Measurements from ENCODE around the gene NRAP. TPM values are rescaled to one million over a fixed set of nuclear protein-coding genes. Genes with fewer than 3 reads are reported as not detected.
A peak's percentile ranks its signal among the peaks of the same experiment; 100 is the strongest.

The NRAP gene
- total RNA-seq, 1 donor from 2014 or later = not detected

DNA sequence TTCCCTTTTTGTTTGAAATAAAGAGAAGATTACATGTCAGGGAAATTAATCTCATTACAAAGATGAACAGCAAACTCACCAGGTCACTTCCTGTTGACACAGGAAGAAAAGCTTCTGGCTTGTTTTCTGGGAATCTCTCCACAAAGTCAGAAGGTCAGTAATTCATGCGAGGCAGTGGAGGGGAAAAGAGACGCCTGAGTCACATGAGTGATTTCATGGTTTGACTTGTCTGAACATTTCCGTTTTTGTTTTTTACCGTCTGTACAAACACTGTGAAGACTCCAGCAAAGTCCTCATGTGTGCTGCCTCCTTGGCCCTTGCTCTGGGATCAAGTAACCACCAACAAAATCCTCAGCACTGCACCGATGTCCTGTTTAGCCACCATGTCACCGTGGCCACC lies 113.5 kb downstream of the NRAP start:
- H3K4me3 ChIP-seq = no peak overlapping the region
- ATAC-seq = no peak
- no peaks in the 10 kb centered on the region for H3K9me3 ChIP-seq
- H3K4me1 ChIP-seq = no peaks in the 10 kb centered on the region
- intact Hi-C loops (cut with DNase I) = no loop called here
- no peaks in the 10 kb centered on the region for H3K36me3 ChIP-seq
- DNase-seq = no peak
- no peak overlapping the region for H3K27ac ChIP-seq
- TF ChIP-seq, protein P1, sequence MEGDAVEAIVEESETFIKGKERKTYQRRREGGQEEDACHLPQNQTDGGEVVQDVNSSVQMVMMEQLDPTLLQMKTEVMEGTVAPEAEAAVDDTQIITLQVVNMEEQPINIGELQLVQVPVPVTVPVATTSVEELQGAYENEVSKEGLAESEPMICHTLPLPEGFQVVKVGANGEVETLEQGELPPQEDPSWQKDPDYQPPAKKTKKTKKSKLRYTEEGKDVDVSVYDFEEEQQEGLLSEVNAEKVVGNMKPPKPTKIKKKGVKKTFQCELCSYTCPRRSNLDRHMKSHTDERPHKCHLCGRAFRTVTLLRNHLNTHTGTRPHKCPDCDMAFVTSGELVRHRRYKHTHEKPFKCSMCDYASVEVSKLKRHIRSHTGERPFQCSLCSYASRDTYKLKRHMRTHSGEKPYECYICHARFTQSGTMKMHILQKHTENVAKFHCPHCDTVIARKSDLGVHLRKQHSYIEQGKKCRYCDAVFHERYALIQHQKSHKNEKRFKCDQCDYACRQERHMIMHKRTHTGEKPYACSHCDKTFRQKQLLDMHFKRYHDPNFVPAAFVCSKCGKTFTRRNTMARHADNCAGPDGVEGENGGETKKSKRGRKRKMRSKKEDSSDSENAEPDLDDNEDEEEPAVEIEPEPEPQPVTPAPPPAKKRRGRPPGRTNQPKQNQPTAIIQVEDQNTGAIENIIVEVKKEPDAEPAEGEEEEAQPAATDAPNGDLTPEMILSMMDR (IDR thresholded peaks at IDR 0.05) = no peak
- H3K27me3 ChIP-seq (ENCODE audit: low read depth) = no peaks in the 10 kb centered on the region

DNA sequence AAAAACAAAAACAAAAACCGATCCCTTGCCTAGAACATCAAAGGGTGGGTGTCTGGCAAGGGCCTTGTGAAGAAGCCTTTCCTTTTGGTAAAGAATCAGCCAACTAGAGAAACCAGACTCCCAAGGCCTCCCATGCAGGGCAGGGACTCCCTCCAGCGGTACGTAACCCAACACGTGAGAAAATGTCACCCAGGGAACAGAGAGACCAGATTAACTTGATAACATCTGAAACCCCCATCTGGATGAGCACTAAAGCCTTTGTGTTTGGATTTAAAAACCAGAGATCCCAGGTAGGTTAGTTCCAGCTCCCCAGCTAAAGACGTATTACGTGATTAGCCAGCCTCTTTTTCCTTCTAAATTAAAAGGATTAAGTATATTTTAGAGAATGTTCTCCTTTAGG lies 114.0 kb downstream of the NRAP start:
- no peaks in the 10 kb centered on the region for H3K4me1 ChIP-seq
- no peak for ATAC-seq
- H3K36me3 ChIP-seq = no peaks in the 10 kb centered on the region
- no peaks in the 10 kb centered on the region for H3K9me3 ChIP-seq
- H3K27ac ChIP-seq = no peak overlapping the region
- H3K27me3 ChIP-seq (ENCODE audit: low read depth) = no peaks in the 10 kb centered on the region
- intact Hi-C loops (cut with DNase I) = no loop called here
- H3K4me3 ChIP-seq = no peak overlapping the region
- TF ChIP-seq, protein P1 (IDR thresholded peaks at IDR 0.05) = no peak
- no peak for DNase-seq

DNA sequence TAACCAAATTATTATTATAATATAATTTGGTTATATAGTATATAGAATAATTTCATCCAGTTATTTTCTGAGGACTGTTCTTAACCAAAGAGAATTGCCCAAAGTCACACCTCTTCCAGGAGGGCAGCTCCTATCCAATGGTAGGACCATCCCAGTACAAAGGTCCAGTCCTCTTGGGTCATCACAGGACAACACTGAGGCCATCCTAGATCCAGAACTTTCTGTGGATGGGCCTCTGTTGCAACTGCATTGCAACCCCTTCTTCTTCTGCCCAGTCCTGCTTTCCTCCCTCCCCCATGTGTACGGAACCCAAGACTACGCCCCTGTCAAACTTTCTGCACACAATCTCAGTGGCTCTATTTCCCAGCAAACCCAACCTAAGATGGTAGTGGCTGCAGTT lies 116.4 kb downstream of the NRAP start:
- TF ChIP-seq, protein P1 (IDR thresholded peaks at IDR 0.05) = no peak
- ATAC-seq (no peak), DNase-seq (no peak)
- Histone ChIP-seq H3K36me3 (no peaks in the 10 kb centered on the region), H3K27ac (no peak overlapping the region), H3K9me3 (no peaks in the 10 kb centered on the region), H3K4me3 (no peak overlapping the region), H3K4me1 (no peaks in the 10 kb centered on the region), H3K27me3 (ENCODE audit: low read depth) (no peaks in the 10 kb centered on the region)
- intact Hi-C loops (cut with DNase I) = no loop called here

DNA sequence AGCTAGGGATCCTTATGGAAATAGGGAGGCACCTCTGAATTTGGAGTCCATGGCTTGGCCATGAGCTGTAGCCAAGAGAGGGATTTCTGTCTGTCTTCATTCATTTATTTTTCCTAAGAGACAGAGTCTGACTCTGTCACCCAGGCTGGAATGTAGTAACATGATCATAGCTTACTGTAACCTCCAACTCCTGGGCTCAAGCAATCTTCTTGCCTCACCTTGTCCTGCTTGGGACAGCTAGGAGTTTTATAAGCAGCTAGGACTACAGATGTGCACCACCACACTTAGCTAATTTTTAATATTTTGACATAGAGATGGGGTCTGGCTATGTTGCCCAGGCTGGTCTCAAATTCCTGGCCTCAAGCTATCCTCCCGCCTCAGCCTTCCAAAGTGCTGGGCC lies 119.4 kb downstream of the NRAP start:
- intact Hi-C loops (cut with DNase I) = no loop called here
- Histone ChIP-seq H3K4me1 (no peaks in the 10 kb centered on the region), H3K27ac (no peak overlapping the region), H3K4me3 (no peak overlapping the region), H3K27me3 (ENCODE audit: low read depth) (no peaks in the 10 kb centered on the region), H3K36me3 (no peaks in the 10 kb centered on the region), H3K9me3 (no peaks in the 10 kb centered on the region)
- DNase-seq (no peak), ATAC-seq (no peak)
- TF ChIP-seq, protein P1 (IDR thresholded peaks at IDR 0.05) = no peak

DNA sequence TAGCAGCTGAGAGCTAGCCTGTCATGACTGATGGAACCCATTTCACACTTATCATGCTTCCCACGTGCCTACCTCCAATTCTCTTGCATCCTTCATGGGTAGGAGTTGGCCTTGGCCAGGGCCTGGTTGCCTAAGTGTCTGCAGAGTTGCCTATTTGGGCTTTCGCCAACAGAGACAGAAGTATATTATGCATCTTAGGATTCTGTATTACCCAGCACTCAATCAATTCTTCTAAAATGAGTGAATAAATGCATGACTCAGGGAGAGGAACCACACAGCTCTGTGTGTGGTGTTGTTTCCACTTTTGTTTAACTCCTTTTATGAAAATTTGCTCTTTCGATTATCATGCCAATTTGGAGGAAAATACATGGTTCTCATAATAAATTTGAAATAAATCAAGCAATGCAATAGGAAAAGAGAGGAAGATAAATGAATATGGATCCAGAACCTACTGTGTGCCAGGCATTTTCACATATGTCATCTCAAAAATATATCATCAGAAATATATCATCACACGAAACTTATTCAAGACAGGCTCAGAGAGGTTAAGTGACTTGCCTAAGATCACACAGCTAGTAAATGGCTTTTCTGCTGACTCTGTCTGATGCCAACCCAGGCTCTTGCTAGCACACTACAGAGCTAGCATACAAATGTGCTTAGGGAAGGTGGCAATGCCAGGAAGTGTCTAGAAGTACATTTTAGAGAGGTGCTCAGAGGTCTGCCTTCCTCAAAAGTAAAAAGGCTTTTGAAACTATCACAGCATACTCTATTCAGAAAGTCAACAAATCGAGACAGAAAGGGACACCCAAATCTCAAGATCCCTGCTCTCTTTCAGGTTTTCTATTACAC lies 120.5 kb downstream of the NRAP start:
- TF ChIP-seq, protein P1 (IDR thresholded peaks at IDR 0.05) = no peak
- Histone ChIP-seq H3K27me3 (ENCODE audit: low read depth) (no peaks in the 10 kb centered on the region), H3K4me3 (no peak overlapping the region), H3K36me3 (no peaks in the 10 kb centered on the region), H3K27ac (no peak overlapping the region), H3K4me1 (no peaks in the 10 kb centered on the region), H3K9me3 (no peaks in the 10 kb centered on the region)
- no peak for DNase-seq
- ATAC-seq = peak in 1 of 2 donors; percentile 70
- intact Hi-C loops (cut with DNase I) = no loop called here
